ENCODE results near the gene GPX4.

Gene GPX4

GRCh38 chr19:1138121-1138520 lies 34.3 kb downstream of the GPX4 start:
- TF ChIP-seq CTCF (IDR thresholded peaks at IDR 0.05; ENCODE audit: low read depth, low read length) = no peak
- H3K4me3 ChIP-seq (replicated peaks in 1 of 2; ENCODE audit: low read depth in 2 of 2, low read length in 2 of 2) = no peak overlapping the region
- DNase-seq (ENCODE audit: low read depth in 2 of 2) = no peak

- no peak for DNase-seq (ENCODE audit: low read depth in 2 of 2)
- H3K4me3 ChIP-seq (replicated peaks in 1 of 2; ENCODE audit: low read depth in 2 of 2, low read length in 2 of 2) = no peak overlapping the region
- no peak for TF ChIP-seq CTCF (IDR thresholded peaks at IDR 0.05; ENCODE audit: low read depth, low read length)
Measured at GRCh38 chr19:1139126-1139525, 35.3 kb downstream of the GPX4 start.

GRCh38 chr19:1140272-1141027 lies 36.7 kb downstream of the GPX4 start:
- no peak overlapping the region for H3K4me3 ChIP-seq (replicated peaks in 1 of 2; ENCODE audit: low read depth in 2 of 2, low read length in 2 of 2)
- TF ChIP-seq CTCF (IDR thresholded peaks at IDR 0.05; ENCODE audit: low read depth, low read length) = no peak
- DNase-seq (ENCODE audit: low read depth in 2 of 2) = no peak

GRCh38 chr19:1141944-1142343 lies 38.1 kb downstream of the GPX4 start:
- H3K4me3 ChIP-seq (replicated peaks in 1 of 2; ENCODE audit: low read depth in 2 of 2, low read length in 2 of 2) = no peak overlapping the region
- DNase-seq (ENCODE audit: low read depth in 2 of 2) = no peak
- no peak for TF ChIP-seq CTCF (IDR thresholded peaks at IDR 0.05; ENCODE audit: low read depth, low read length)

- no peak overlapping the region for H3K4me3 ChIP-seq (replicated peaks in 1 of 2; ENCODE audit: low read depth in 2 of 2, low read length in 2 of 2)
Measured at GRCh38 chr19:1143828-1144399, 40.1 kb downstream of the GPX4 start.

GRCh38 chr19:1144741-1145140 lies 40.9 kb downstream of the GPX4 start:
- no peak for TF ChIP-seq CTCF (IDR thresholded peaks at IDR 0.05; ENCODE audit: low read depth, low read length)
- DNase-seq (ENCODE audit: low read depth in 2 of 2) = no peak
- H3K4me3 ChIP-seq (replicated peaks in 1 of 2; ENCODE audit: low read depth in 2 of 2, low read length in 2 of 2) = no peak overlapping the region

More at GRCh38 chr19:1143828-1144399, 40.1 kb downstream of the GPX4 start:
- TF ChIP-seq CTCF (IDR thresholded peaks at IDR 0.05; ENCODE audit: low read depth, low read length) = no peak
- no peak for DNase-seq (ENCODE audit: low read depth in 2 of 2)

Measured in cardiac fibroblast (primary cell).